ES-I3 (cell line): ENCODE results near the gene CACNB3.
"Not testable (repeated sequence)": the region's sequence is repeated elsewhere in the genome, so short reads cannot be mapped to it uniquely, and the experiment has no call there.

ENCODE experiments used
- H3K36me3 ChIP-seq: 2 replicates; pipeline ENCODE4 v1.6.1; 2013; ENCODE audit warnings: mild to moderate bottlenecking, low read length, control low read depth, moderate library complexity; ENCODE audit not compliant: insufficient read depth
- H3K4me1 ChIP-seq: 2 replicates; pipeline ENCODE4 v1.6.1; 2013; ENCODE audit warnings: mild to moderate bottlenecking, control low read depth, low read length; ENCODE audit not compliant: insufficient read depth
- H3K9ac ChIP-seq: 2 replicates; pipeline ENCODE4 v1.6.1; 2013; ENCODE audit warnings: low read depth, mild to moderate bottlenecking, low read length, moderate library complexity
- H3K9me3 ChIP-seq: 2 replicates; pipeline ENCODE4 v1.6.1; 2013; ENCODE audit warnings: mild to moderate bottlenecking, low read length, moderate library complexity; ENCODE audit not compliant: control insufficient read depth, insufficient read depth

CACNB3 gene

GRCh38 chr12:48866052-48866711 is 47.9 kb downstream of the CACNB3 start:
- peaks cover 26% of the 10 kb centered on the region for H3K4me1 ChIP-seq
- peak overlapping the region; percentile 9; the same call in 1 of the 2 replicates for H3K9ac ChIP-seq
- H3K9me3 ChIP-seq, result no peaks in the 10 kb centered on the region
- no peaks in the 10 kb centered on the region for H3K36me3 ChIP-seq

- H3K4me1 ChIP-seq, result peaks cover 18% of the 10 kb centered on the region
- no peaks in the 10 kb centered on the region for H3K36me3 ChIP-seq
- no peaks in the 10 kb centered on the region for H3K9me3 ChIP-seq
- no peak overlapping the region for H3K9ac ChIP-seq
These were observed 50.2 kb downstream of the CACNB3 start for GRCh38 chr12:48868451-48868850.

- H3K36me3 ChIP-seq, result no peaks in the 10 kb centered on the region
- H3K9ac ChIP-seq, result no peak overlapping the region
- no peaks in the 10 kb centered on the region for H3K9me3 ChIP-seq
- peaks cover 11% of the 10 kb centered on the region for H3K4me1 ChIP-seq
These were observed 50.9 kb downstream of the CACNB3 start for GRCh38 chr12:48869191-48869590.

GRCh38 chr12:48873096-48873495 is 54.8 kb downstream of the CACNB3 start:
- no peaks in the 10 kb centered on the region for H3K36me3 ChIP-seq
- H3K9ac ChIP-seq, result no peak overlapping the region
- H3K9me3 ChIP-seq, result no peaks in the 10 kb centered on the region
- no peaks in the 10 kb centered on the region for H3K4me1 ChIP-seq

GRCh38 chr12:48873534-48873933 is 55.2 kb downstream of the CACNB3 start:
- not testable (repeated sequence) for H3K9me3 ChIP-seq, H3K9ac ChIP-seq, H3K4me1 ChIP-seq, H3K36me3 ChIP-seq

- Histone ChIP-seq H3K9me3 (no peaks in the 10 kb centered on the region), H3K9ac (no peak overlapping the region), H3K4me1 (no peaks in the 10 kb centered on the region), H3K36me3 (no peaks in the 10 kb centered on the region)
These were observed 57.7 kb downstream of the CACNB3 start for GRCh38 chr12:48875944-48876515.
